ENCODE results near the gene CHST11. TPM values are rescaled to one million over a fixed set of nuclear protein-coding genes. Genes with fewer than 3 reads are reported as not detected.

CHST11 gene
- total and polyA plus RNA-seq, 2 of the 4 experiments (the other 2 are of a cell fraction), result 1.4 to 2.7 TPM

GRCh38 chr12:104691721-104692556 lies 235.2 kb downstream of the CHST11 start:
- ATAC-seq (ENCODE audit: low read depth) (no peak), DNase-seq (no peak)
- Histone ChIP-seq H4K5ac (ENCODE audit: low read depth, low read length) (no peak overlapping the region), H2BK20ac (ENCODE audit: low read depth, low read length) (no peak overlapping the region), H3K14ac (replicated peaks; ENCODE audit: low read depth, low read length) (no peak overlapping the region), H4K8ac (ENCODE audit: low read depth in 2 of 2, low read length in 2 of 2) (no peak overlapping the region), H3K18ac (ENCODE audit: low read depth, low read length) (no peak overlapping the region), H4K91ac (ENCODE audit: insufficient read depth, low read depth, low read length) (no peak overlapping the region), H3K27ac (ENCODE audit: insufficient read depth, low read length) (no peak overlapping the region), H3K36me3 (ENCODE audit: control insufficient read depth, insufficient read depth, low read length) (no peaks in the 10 kb centered on the region), H2AFZ (replicated peaks; ENCODE audit: low read length, poor library complexity) (no peak overlapping the region), H3K4me3 (ENCODE audit: insufficient read depth, low read depth, low read length) (no peak overlapping the region), H3K9me1 (ENCODE audit: insufficient read depth, low read length) (peaks cover 9% of the 10 kb centered on the region; the same call in 1 of the 2 replicates), H2AK5ac (ENCODE audit: low read depth, low read length) (no peak overlapping the region), H3K4me2 (ENCODE audit: low read depth, low read length) (no peak overlapping the region), H3K9ac (ENCODE audit: low read depth, low read length) (no peak overlapping the region), H3K4me1 (ENCODE audit: control insufficient read depth, insufficient read depth, low read length) (peaks cover 4% of the 10 kb centered on the region; the same call in 1 of the 2 replicates), H3K56ac (ENCODE audit: extremely low read depth, insufficient read depth, low read length) (no peak overlapping the region), H4K20me1 (ENCODE audit: insufficient read depth, low read length) (no peaks in the 10 kb centered on the region), H2BK15ac (ENCODE audit: low read depth, low read length) (no peak overlapping the region), H3K4ac (ENCODE audit: low read depth, low read length) (no peak overlapping the region), H2AK9ac (replicated peaks; ENCODE audit: low read depth, low read length, poor library complexity) (no peak overlapping the region), H3K79me1 (ENCODE audit: low read depth in 1 of 2, low read length in 2 of 2) (no peaks in the 10 kb centered on the region), H3K27me3 (ENCODE audit: control insufficient read depth, insufficient read depth, low read length) (peaks cover 4% of the 10 kb centered on the region; the same call in 1 of the 2 replicates), H2BK120ac (ENCODE audit: low read depth, low read length) (no peak overlapping the region), H2BK5ac (ENCODE audit: low read depth, low read length, poor library complexity, severe bottlenecking) (no peak overlapping the region), H3K9me3 (ENCODE audit: control insufficient read depth, insufficient read depth, low read length) (no peaks in the 10 kb centered on the region), H3K23ac (ENCODE audit: low read depth, low read length) (no peak overlapping the region)
- dilution Hi-C loops (cut with HindIII; ENCODE audit: low sequenced_read_pairs, unreplicated experiment), result no loop called here
- in situ Hi-C loops (cut with MboI; ENCODE audit: low sequenced_read_pairs), result no loop called here
- no peak for TF ChIP-seq NFE2L2 (IDR thresholded peaks at IDR 0.05; ENCODE audit: low read depth, low read length)
- TF ChIP-seq RFX5 (IDR thresholded peaks at IDR 0.05; ENCODE audit: low read depth, low read length), result no peak
- TF ChIP-seq, protein P1, sequence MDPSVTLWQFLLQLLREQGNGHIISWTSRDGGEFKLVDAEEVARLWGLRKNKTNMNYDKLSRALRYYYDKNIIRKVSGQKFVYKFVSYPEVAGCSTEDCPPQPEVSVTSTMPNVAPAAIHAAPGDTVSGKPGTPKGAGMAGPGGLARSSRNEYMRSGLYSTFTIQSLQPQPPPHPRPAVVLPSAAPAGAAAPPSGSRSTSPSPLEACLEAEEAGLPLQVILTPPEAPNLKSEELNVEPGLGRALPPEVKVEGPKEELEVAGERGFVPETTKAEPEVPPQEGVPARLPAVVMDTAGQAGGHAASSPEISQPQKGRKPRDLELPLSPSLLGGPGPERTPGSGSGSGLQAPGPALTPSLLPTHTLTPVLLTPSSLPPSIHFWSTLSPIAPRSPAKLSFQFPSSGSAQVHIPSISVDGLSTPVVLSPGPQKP (IDR thresholded peaks at IDR 0.05; ENCODE audit: borderline replicate concordance, low read depth, low read length), result no peak
- no peak for TF ChIP-seq RAD21 (IDR thresholded peaks at IDR 0.05; ENCODE audit: low read length)
- no peak for TF ChIP-seq CHD1 (IDR thresholded peaks at IDR 0.05; ENCODE audit: low read depth, low read length)
- TF ChIP-seq SMC3 (IDR thresholded peaks at IDR 0.05; ENCODE audit: low read depth, low read length), result no peak
- TF ChIP-seq POLR2A (IDR thresholded peaks at IDR 0.05; ENCODE audit: low read depth, low read length), result no peak
- TF ChIP-seq RCOR1 (IDR thresholded peaks at IDR 0.05; ENCODE audit: insufficient replicate concordance, low read length), result no peak
- TF ChIP-seq FOS (IDR thresholded peaks at IDR 0.05; ENCODE audit: low read depth, low read length), result no peak
- TF ChIP-seq CTCF (conservative IDR thresholded peaks at IDR 0.05; ENCODE audit: low read depth, low read length), result no peak
- no peak for TF ChIP-seq BHLHE40 (IDR thresholded peaks at IDR 0.05; ENCODE audit: low read depth, low read length)
- TF ChIP-seq USF2 (IDR thresholded peaks at IDR 0.05; ENCODE audit: low read depth, low read length), result no peak
- no peak for TF ChIP-seq MAZ (IDR thresholded peaks at IDR 0.05; ENCODE audit: borderline replicate concordance, low read depth, low read length)
- CTCF ChIA-PET, result no interaction called here
- intact Hi-C loops (cut with micrococcal nuclease), result no loop called here
- POLR2A ChIA-PET (ENCODE audit: unreplicated experiment), result no interaction called here
- BruUV-seq (replicated peaks), result no TSS peak
- 95% methylated on average over 13 of the region's 19 CpGs; no CpG with 5 or more reads in 1 of the 2 experiments for WGBS, 2 experiments (ENCODE audit: extremely low coverage in 2 of 2, insufficient read length in 1 of 2)
